ENCODE data around the gene RPAP3. TPM values are rescaled to one million over a fixed set of nuclear protein-coding genes. Genes with fewer than 3 reads are reported as not detected.

The RPAP3 gene
- total RNA-seq, 1 donor, result 3.5 TPM

DNA sequence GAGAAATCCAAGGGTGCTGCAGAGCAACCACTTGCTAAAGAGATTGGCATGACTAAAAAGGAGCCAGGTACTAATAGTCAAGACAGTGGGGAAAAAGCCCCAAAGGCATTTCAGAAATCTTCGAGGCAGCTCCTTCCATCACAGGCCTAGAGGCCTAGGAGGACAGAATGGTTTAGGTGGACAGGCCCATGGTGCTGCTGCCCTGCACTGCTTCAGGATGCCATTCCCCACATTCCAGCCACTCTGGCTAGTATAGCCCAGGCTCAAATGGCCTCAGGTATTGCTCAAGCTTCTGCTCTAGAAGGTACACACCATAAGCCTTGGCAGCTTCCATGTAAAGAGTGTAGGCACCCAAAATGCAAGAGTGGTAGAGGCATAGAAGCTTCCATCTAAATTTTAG lies 92.9 kb downstream of the RPAP3 start:
- DNase-seq (ENCODE audit: low read depth in 2 of 3, low spot score in 2 of 3), result no peak

DNA sequence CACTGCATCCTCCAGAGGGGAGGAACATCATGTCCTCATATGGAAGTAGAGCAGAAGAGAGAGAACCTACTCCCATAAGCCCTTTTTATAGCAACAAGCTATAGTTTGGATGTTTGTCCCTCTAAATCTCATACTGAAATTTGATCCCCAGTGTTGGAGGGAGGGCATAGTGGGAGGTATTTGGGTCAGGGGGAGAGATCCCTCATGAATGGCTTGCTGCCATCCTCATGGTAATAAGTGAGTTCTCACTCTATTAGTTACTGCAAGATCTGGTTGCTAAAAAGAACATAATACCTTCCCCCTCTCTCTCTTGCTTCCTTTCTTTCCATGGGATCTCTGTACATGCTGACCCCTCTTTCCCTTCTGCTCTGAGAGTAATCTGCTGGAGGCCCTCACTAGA lies 93.9 kb downstream of the RPAP3 start:
- no peak for DNase-seq (ENCODE audit: low read depth in 2 of 3, low spot score in 2 of 3)

Other genes with a start within 250 kb of the RPAP3 start
- gene ENDOU, start 19.5 kb upstream of the RPAP3 start, total RNA-seq, result 0.27 TPM
- 15.6 TPM for gene RAPGEF3, start 52.9 kb upstream of the RPAP3 start, total RNA-seq
- 35.8 TPM for gene SLC48A1, start 67.2 kb upstream of the RPAP3 start, total RNA-seq
- gene HDAC7, start 113.9 kb upstream of the RPAP3 start, total RNA-seq, result 92.1 TPM
- 1.1 TPM for gene VDR, start 199.0 kb upstream of the RPAP3 start, total RNA-seq